ELF-1 (cell line): Measurements from ENCODE around the gene LRP1B.

Experiments
- DNase-seq: peaks from one replicate; pipeline ENCODE4 v3.0.0-alpha.2; 2016; ENCODE audit warnings: low read depth, low spot score

Gene LRP1B

DNA sequence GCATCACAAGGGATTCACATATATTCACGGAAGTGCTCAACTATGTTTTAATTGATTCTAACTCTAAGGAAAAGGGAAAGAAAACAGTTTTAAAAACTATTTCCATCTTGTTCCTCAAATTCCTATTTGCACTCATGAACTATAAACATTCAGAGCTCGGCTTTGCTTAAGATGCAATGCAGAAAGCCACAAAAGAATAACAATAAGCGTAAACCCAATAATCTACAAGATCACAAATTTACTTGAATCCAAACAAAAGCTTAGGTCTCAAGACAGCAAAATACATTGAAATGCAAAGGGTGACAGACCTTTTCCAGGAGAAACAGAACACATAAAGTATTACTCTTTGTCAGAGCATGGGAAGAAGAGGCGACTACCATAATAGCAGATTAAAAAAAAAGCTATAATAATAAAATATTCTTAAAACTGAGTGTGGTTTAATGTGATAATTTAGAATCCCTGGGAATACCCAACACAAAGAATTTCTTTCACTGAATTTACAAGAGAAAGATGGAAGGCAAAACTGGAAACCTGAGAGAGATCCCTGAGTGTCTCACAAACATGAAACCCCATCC, 1094.9 kb downstream of the LRP1B start:
- no peak for DNase-seq

DNA sequence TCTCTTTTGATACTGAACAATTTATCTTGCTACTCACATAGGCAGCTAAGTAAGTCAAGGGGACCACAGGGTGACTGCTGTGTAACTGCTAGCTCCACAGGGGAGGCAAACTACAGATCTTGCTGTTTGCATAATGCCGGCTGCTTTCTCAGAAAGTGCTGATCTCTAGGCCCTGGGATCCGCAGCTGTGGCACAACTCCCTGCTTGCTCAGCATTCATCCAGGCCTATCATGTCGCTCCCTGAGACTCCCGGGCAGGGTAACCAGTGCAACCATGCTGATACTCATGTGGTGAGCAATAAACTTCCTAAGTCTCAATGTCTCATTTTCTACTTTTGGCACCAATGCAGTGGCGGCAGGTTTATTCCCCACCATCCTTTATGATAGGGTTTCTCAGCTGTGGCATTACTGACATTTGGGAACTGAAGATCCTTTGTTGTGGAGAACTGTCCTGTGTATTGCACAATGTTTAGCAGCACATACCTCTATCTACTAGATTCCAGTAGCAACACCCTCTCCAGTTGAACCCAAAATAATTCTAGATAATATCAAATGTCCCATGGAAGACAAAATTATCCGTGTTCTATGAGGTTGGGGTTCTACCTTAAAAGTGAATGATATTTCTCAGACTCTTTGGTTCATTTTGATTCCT, 1101.3 kb downstream of the LRP1B start:
- DNase-seq, result no peak

DNA sequence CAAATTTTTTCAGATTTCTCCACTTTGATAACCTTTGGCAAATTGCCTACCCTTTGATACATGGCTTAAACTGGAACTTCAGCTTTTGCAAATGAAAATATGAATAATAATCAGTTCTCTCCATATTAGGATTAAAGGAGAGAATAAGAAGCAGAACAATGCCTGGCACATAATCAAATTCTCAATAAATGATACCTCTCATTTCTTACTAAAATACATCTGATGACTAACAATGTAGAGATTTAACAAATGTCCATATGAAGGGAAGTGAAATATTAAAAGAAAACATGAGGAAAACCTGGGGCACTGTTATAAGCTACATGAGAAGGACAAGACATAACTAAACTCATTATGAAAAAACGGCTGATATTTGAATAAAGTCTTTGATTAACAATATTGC, 1103.6 kb downstream of the LRP1B start:
- DNase-seq, result no peak

DNA sequence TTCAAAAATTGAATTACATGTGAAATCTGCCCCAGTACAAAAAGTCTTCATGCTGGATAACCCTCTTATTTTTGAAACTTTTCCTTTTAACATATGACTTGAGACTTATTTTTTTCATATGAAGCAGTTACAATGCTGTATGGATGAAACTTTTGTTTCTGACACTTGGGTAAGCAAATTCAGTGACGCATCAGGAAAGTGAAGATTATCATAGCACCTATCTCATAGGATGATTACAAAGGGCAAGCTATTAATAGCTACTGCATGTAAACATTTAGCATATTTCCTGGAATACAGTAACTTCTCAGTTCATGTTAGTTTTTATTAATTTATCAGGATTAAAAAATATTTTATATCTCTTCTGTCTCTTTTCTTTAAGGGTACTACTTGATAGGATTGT, 1109.2 kb downstream of the LRP1B start:
- DNase-seq, result no peak

DNA sequence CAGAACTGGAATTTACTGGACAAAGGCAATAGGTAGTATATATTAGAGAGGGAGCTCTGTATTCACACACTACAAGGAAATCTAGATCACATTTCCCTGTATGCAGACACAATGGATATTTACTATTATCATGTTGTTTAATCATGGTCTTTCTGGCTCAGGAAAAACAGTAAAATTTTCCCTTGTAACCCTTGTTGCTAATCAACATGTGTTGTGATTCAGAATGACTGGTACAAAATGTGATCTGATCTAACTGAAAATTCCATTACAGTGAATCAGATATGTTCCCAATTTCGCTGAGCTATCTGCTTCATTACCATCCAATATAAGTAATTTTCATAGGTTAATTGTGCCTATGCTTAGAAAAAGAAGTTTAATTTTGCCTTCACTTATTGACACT, 1109.7 kb downstream of the LRP1B start:
- DNase-seq, result no peak

DNA sequence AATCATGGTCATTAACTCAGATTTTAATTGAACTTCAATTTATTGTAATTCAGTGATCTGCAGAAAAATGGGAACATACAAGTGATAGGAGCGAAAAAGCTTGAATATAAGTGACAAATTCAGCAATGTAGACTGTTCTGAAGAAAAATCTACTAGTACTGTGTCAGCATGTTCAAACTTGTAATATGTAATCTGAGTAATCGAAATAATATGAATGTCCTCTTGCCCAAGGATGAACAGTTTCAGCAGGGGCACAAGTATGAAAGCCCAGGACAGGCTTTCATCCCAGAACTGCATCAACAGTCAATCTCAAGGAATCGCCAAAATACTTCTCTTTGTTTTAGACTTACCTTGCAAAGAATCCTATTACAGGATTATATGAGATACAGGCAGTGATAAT, 1110.5 kb downstream of the LRP1B start:
- no peak for DNase-seq

DNA sequence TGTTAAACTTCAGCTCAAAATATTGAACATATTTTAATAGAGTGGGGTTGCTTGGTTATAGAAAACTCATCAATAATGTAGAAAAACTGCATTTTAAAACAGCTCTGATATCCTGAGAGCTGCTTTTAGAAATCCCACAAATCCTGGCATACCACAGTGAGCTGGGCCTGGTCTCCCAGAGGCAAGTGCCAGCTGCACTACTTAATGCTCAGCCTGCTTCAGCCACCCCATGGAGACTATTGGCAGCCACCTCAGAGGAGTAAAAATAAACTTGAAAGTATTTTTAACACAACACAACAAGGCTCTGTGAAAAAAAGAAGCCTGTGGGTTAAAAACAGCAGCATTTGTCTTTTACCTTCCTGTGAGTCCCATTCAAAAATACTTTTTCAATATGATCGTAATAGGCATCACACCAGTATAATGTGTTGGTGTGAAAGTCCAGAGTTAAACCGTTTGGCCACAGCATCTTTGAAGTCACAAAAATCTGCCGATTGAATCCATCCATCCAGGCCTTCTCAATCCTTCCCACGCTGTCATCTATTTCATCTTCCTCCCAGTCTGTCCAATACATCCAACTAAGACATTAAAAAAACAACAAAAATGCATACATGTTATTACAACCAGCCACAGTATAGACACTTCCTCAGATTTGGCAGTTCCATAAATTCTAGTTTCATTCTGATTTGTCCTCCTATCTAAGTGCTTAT, 1115.3 kb downstream of the LRP1B start:
- DNase-seq, result no peak

DNA sequence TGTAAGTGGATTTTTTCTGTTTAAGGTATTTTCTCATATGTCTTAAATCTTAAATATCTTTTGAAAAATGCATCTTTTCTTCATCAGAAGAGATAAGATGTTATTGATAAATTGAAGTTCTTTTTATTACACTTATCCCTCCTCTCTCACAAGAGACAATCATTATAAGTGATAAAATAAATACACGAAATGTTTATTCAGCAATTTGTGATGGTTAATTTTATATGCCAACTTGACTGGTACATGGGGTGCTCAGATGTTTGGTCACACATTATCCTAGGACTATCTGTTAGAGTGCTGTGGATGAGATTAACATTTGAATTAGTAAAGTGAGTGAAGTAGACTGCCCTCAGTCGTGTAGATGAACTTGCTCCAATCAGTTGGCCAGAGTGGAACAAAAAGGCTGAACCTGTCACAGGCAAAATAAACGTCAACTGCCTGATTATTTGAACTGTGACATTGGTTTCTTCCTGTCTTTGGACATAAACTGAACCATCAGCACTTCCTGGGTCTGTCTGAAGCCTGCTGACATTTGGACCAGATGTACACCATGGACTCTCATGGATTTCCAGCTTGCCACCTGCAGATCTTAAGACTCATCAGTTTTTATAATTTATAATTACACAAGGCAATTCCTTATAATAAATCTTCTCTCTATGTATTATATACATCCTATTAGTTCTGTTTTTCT, 1126.7 kb downstream of the LRP1B start:
- DNase-seq, result no peak

DNA sequence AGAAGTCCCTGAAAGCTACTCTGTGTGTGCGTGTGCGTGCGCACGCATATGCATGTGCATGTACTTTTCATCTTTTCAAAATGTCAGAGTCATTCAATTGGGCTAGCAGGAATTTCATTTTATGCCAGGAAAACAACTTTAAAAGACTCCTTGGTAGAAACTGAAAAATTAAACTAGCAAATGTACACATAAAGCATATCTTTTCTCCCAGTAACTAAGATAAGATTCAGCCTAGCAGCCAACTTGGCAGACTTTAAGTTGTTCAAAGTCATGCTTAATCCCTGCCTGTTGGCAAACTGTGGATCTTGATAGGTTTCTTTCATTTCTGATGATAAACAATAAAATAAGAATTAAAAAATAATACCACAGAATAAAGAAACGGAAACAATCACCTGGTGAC, 1129.1 kb downstream of the LRP1B start:
- no peak for DNase-seq

DNA sequence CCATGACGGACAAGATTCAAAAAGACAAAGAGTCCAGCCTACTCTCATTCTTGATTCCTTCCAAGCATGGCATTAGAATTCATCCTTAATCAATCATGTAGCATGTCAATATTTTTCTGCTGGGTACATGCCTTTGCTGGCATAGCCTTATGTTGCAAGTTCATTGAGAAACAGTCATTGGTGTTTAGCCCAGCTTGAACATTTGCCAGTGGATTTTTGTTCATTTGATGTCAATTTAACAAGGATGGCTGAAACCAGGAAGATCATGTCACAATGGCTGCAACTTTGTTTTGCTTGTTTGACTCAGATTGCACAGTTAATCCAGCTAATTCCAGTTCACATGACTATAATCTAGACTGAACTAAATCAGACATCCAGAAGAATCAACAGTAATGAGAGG, 1132.2 kb downstream of the LRP1B start:
- DNase-seq, result no peak

DNA sequence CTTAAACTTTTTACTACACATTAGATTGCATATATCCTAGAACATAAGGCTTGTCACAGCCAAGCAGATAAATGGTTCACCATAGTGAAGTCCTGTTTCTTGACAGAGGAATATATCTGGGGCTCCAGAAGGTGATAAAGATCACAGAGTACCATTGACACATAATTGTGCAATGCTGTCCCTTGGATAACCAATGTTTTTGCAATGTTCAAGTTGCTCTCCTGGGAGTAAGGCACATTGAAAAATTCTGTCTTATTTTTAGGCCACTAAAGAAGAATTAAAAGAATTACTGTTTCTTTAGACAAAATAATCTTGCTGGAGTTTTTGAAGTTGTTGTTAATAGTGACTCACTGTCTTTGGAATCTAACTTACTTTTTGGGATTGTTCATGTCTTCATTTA, 1132.8 kb downstream of the LRP1B start:
- no peak for DNase-seq

DNA sequence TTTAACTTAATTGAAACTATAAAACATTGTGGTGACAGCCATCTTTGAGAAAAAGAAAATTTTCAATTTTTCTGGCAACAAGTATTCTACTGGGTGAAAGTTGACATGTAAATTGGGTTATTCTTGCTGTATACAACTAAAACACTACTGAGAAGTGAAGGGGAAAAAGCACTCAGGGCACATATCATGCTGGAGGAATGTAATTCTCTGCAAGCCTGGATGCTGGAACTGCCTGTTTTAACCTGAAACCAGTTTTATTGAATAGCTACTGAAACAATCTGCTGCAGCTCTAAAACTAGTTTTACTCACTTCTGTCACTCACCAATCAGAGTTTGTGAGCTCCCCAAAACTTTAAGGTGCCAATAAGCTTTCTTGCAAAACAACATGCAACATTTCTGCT, 1136.0 kb downstream of the LRP1B start:
- no peak for DNase-seq

DNA sequence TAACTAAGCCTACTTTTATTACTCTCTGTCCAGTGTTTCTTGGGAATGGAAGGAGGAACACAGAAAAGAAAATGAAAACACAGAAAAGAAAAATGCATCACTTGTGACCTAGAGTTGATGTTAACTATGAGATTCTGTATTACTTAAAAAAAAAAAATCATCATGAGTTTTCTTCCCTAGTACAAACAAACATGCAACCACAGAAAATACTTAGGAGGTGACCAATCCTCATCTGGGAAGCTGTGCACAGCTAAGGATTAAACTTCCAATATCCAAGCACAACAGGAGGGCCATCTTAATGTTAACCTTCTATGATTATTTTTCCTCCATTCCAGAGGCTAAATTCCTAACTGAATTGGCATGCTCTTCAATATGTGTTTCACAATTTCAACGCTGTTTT, 1140.4 kb downstream of the LRP1B start:
- DNase-seq, result no peak

DNA sequence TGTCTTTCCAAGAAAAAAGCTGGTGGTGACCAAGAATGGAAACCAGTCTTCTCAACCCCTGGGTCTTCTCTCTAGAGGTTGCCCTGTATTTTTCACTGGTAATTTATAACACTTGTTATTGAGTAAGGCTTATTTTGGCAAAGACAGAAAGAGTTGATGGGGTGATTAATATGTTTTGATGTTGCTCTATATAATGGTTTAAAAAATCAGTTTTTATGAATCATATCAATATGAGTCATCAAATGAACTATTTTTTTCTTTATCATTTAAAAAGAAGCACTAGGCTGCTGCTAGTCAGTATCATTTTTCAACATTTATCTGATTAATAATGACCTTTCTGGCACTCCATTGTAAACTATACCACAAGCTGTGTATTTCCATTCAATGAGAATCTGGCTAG, 1142.2 kb downstream of the LRP1B start:
- no peak for DNase-seq

DNA sequence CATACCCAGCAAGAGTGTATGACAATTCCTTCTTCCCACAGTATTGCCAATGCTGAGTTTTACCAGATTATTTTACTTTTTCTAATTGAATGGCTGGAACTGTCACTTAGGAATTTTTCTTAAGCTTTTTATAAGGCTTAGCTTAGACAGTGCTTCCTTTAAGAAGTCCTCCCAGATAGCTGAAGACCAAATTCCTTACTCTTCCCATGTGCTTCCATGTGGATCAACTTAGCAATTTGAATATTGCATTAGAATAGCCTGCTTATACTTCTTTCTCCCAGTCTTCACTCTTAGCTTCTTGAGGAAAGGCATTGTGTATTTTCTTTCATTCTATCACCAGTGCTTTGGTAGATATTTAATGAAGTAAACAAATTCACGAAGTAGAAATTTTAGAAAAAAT, 1144.4 kb downstream of the LRP1B start:
- no peak for DNase-seq

DNA sequence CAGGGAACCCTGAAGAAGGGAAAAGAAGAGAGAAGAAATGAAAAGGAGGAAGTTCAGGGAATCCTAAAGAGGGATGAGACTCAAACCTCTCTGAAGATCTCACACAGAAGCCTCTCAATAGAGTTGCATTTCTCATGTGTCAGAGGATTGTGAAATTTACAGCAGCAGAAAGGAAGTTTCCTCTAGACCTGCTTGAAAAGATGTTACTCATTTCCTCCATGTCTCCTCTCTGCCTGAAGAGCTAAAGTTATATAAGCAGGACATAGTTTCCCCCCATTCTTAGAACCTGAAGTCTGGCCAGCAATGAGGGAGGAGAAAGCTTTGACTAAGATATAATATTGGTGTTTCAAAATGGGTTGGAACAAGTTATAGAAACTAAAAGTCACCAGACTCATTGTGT, 1155.6 kb downstream of the LRP1B start:
- DNase-seq, result no peak

DNA sequence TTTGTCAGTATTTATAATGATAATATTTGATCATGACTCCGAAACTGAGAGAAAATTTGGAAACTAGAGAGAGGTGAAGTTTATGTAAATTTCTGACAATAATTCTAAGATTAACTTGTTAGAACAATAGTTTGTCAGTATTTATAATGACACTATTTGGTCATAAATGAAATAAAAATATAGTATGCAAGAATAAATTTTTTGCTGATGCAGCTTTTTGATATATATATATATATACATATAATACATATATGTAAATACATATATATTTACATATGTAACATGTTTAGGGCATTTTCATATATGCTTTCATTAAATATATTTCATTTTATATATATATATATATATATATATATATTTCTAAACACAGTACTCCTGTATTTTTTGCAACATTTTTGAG, 1158.1 kb downstream of the LRP1B start:
- DNase-seq, result no peak

DNA sequence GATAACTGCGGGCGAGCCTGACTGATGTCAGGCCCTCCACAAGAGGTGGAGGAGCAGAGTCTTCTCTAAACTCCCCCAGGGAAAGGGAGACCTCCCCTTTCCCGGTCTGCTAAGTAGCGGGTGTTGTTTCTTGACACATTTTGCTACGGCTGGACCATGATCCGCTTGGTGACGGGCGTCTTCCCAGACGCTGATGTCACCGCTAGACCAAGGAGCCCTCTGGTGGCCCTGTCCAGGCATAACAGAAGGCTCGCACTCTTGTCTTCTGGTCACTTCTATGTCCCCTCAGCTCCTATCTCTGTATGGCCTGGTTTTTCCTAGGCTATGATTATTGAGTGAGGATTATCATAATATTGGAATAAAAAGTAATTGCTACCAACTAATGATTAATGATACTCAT, 1166.5 kb downstream of the LRP1B start:
- DNase-seq, result peak; percentile 58

DNA sequence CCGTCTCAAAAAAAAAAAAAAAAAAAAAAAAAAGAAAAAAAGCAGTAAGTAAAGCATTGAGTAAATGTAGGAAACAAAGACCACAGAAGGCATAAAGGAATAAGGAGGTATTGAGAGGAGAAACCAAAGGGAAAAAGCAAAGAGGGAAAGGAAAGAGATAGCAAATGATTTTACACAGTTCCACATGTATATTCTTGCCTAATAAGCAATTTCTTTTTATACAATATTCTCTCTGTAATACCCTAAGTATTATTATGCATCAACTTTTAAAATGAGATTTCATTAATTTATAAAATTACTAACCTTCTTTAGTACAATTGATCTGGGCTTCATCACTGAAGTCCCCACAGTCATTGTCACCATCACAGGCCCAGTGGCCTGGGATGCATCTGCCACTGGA, 1180.9 kb downstream of the LRP1B start:
- DNase-seq, result no peak

DNA sequence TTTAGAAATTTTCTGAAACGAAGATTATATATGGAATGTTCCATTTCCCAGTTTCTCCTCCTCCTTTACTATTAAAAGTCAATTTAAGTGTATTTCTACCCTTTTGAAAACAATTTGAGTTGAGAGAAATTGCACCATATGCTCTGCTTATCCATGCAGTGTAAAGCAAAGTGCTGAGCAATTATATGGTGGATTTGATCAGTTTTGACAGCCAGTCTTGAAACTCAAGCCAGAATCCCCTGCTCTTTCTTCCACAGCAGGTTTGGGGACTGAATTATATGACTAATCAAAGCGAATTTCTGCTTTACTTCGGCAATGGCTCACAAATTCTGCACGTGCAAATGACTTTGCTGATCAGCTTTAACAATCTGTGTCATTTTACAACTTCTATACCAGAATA, 1183.6 kb downstream of the LRP1B start:
- DNase-seq, result no peak

DNA sequence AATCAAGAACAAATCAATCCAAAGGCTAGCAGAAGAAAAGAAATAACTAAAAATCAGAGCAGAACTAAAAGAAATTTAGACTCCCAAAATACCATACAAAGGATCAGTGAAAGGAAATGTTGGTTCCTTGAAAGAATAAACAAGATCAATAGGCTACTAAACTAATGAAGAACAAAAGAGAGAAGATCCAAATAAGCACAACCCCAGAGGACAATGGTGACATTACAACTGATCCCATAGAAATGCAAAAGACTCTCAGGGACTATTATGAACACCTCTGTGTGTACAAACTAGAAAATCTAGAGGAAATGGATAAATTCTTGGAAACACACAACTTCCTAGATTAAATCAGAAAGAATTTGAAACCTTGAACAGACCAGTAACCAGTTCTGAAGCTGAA, 1186.9 kb downstream of the LRP1B start:
- no peak for DNase-seq

DNA sequence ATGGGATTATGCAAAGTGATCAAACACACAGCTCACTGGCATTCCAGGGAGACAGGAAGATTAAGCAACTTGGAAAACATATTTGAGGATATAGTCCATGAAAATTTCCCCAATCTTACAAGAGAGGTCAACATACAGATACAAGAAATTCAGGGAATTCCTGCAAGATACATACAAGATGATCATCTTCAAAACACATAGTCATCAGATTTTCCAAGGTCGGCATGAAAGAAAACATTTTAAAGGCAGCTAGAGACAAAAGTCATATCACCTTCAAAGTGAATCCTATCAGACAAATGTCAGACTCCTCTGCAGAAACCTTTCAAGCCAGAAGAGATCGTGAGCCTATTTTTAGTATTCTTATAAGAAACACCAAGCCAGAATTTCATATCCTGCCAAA, 1188.5 kb downstream of the LRP1B start:
- DNase-seq, result no peak

DNA sequence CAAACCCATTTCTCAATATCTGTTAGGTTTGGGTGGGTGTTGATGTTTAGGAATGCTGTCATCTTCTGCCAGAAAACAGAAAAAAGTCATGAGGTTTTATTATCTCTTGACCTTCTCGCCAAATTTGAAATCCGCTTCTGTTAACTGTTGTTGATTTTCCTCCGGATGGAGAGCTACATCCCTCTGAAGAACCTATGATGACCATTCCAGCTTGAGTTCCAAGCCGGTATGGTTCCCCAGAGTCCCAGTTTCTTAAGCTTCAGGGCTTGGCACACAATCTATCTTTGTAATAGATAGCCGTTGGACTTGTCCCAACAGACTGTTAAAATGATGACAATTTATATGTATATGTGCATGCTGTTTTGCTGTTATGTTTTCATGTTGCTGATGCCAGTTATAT, 1201.0 kb downstream of the LRP1B start:
- DNase-seq, result no peak
